GM13976 (cell line): ENCODE measurements around the gene CUEDC2.
A peak's percentile ranks its signal among the peaks of the same experiment; 100 is the strongest.

Source experiments
- DNase-seq: peaks from one replicate; pipeline ENCODE4 v3.0.0; 2012; ENCODE audit warnings: low spot score
- CTCF ChIP-seq: IDR thresholded peaks from 2 replicates; pipeline ENCODE4 v1.5.1; 2012; ENCODE audit warnings: borderline replicate concordance, mild to moderate bottlenecking; ENCODE audit not compliant: insufficient read depth; ENCODE audit errors: extremely low read depth, missing control alignments, control extremely low read depth
- in situ Hi-C: fragments of 300-500 bp; cut with MboI; formaldehyde crosslinking; loops from one replicate; pipeline ENCODE4 v1.12.0; 2022; ENCODE audit warnings: low sequenced_read_pairs, mixed read lengths, inconsistent platforms; ENCODE audit not compliant: unreplicated experiment

Gene CUEDC2

GRCh38 chr10:102453502-102453901 is 21.1 kb upstream of the CUEDC2 start:
- DNase-seq, result no peak
- in situ Hi-C loops, result no loop called here
- no peak for TF ChIP-seq CTCF

GRCh38 chr10:102452672-102453340 is 20.4 kb upstream of the CUEDC2 start:
- DNase-seq, result no peak
- in situ Hi-C loops, result no loop called here
- TF ChIP-seq CTCF, result no peak

GRCh38 chr10:102451105-102451969 is 19.0 kb upstream of the CUEDC2 start, which contains the start of gene C10orf95:
TSS of gene C10orf95 (minus strand) at chr10:102451543. CDS start at chr10:102451093, 450 bp downstream.
- in situ Hi-C loops, result no loop called here
- TF ChIP-seq CTCF, result no peak
- DNase-seq, result no peak

- DNase-seq, result peak; percentile 91
- in situ Hi-C loops, result no loop called here
- TF ChIP-seq CTCF, result no peak
Observed at GRCh38 chr10:102450374-102451104, 18.2 kb upstream of the CUEDC2 start.

GRCh38 chr10:102450124-102450373 is 17.7 kb upstream of the CUEDC2 start:
- in situ Hi-C loops, result no loop called here
- TF ChIP-seq CTCF, result no peak
- DNase-seq, result no peak

GRCh38 chr10:102449321-102450123 is 17.1 kb upstream of the CUEDC2 start:
- TF ChIP-seq CTCF, result no peak
- DNase-seq, result peak; percentile 78
- in situ Hi-C loops, result no loop called here
